ENCODE measurements around the gene SLC5A10. TPM values are rescaled to one million over a fixed set of nuclear protein-coding genes. Genes with fewer than 3 reads are reported as not detected.

SLC5A10 gene
- polyA plus RNA-seq, 10 donors, result 0.08 to 0.29 (median 0.19) TPM; not detected in 2

DNA sequence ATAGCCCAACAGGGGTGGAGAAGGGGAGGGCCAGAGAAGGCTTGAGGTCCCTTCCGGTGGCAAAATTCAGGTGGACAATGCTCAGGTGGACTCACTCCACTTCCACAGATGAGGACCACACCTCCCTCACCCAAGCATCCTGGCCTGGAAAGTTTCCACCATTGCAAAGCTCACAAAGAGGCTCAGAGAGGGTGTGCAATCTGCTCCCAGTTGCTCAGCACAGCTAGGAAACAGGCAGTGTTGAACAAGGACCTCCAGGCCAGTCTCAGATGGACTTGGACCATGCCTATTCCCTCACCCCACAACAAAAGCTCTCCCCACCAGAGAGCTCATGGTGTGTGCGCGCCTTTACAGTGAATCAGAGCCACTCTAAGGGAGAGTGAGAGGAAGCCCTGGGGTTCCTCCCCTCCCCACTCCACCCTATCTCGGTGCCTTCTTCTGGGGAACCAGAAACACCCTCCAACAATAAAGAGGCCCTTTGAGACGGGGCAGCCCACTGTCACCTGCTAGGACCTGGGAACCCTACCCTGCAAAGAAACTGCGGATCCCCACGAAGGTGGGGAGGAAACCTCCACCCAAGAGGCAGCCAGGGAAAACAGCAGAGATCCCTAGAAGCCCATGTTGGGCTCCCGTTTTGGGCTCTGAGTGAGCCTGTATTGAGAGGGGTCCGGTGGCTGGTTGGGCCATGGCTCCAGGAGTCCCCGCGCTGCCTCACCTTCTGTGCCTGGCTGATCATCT, 51.0 kb downstream of the SLC5A10 start:
- DNase-seq, result peak in 1 of 3 donors; percentile 11

DNA sequence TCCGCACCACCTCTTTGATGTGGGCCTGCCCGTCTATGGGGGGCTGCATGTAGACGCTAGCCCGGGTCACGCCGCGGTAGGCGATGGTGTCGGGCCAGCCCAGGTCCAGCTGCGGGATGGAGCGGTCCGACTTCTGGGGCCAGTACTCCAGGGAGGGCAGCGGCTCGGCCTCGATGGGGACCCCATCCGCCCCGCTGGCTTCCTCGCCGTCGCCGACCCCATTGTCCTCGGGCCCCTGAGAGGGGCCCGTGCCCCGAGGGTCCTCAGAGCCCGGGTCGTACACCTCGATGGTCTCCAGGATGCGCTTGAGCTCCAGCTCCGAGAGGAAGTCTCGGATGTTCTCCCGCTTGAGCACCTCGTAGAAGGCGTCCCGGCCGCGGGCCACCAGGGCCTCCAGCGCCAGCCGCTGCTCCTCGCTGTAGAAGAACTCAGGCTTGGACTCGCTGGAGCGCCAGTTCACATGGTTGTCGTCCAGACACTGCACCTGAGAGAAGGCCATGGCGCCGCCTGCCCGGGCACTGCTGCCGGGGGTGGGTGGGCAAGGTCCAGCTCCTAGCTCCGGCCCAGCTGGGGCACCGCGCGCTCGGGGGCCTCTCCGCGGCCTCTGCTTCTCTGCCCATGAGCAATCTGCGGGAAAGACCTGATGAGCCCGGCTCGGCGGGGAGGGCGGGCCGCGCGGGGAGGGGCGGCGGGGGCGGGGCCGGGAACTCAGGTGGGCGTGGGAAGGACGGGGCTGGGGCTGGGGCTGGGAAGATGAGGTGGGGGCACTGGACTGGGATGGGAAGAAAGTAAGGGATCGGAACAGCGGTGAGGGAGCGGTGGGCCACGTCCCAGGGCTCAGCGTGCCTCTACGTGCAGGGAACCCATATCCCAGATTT, 51.8 kb downstream of the SLC5A10 start:
- DNase-seq, result peak in 2 of 3 donors; percentile 6 to 59

DNA sequence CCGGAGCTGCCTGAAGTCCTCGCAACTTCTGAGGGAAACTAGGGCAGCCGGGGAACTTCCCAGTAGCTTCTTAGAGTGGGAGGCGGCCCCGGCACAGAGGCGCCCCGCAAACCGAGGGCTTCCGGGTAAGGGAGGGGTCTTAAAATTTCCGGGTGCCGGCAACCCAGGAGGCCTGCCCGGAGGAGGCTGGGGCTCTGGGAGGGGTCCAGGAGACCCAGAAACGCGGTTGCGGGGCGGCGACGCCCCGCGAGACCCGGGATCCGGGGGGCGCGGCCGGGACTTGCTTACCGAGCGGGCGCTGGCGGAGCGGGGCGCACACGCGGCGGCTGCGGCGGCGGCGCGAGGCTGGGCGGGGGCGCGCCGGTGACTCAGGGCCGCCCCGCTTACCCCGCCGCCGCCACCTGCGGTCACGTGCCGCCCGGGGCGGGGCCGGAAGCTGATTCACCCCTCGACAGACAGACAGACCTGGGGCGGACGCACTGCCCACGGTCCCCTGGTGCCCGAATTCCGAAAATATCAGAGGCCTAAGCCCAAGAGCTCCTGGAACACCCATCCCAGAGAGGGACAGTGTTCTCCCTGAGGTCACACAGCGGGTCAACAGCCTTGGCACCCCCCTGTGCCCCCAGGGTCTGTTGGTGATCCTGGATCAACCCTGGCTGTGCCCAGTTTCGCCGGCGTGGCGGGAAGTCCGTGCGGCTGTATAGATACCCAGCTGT, 52.6 kb downstream of the SLC5A10 start, which contains the start of gene FAM83G:
Gene FAM83G (minus strand): TSS at position 344 of the 716 bp plus-strand sequence. CDS start 723 bp downstream, outside the sequence.
- peak; percentile 8 to 36 (median 19) for DNase-seq

DNA sequence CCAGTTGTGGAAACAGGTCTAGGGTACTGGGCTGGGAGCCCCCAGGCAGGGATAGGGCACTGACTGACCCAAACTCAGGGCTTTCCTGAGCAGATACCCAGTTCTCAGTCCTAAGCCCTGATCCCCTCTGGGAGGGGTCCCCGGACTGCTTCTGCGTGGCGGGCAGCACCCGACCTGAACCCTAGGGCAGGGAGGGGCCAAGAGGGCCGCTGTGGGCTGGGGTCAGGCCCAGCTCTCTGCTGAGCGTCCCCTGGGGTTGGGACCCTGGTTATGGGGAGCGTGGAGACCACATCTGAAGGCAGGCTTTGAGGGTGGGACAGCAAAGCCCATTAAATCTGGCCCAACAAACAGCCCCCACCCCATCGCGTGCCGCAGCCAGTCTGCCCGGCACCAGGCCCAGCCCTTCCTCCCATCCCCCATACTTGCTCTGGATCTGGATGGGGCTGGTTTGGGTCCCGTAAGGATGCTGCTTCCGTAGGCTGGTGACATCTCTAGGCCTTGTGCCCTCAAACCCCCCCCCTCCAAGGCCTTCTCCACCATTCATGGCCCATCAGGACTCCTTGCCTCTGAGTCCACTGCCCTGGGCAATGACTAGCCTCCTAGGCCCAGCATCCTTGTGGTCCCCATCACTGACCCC, 53.3 kb downstream of the SLC5A10 start:
- no peak for DNase-seq

DNA sequence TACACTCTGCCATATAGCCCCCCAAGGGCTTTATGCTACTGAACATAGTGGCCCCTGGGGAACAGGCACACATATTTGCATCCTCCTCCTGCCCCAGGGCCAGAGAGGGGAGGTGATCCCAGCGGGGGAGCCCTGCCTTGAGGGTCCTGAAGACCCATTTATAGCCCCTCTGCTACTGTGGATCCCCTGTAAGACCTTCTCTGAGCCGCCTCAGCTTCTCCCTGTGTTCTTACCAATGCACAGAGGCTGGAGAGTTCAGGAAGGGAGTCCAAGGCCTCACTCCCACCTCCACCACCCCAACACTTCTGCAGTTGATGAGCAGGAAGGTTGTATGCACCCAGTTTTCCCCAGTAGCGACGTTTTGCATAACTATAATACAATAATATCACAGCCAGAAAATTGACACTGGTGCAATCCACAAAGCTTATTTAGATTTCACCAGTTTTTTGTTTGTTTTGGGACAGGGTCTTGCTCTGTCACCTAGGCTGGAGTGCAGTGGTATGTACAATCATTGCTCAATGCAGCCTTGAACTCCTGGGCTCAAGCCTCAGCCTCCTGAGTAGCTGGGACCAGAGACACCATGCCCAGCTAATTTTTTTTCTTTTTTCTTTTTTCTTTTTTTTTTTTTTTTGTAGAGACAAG, 53.9 kb downstream of the SLC5A10 start:
- no peak for DNase-seq

DNA sequence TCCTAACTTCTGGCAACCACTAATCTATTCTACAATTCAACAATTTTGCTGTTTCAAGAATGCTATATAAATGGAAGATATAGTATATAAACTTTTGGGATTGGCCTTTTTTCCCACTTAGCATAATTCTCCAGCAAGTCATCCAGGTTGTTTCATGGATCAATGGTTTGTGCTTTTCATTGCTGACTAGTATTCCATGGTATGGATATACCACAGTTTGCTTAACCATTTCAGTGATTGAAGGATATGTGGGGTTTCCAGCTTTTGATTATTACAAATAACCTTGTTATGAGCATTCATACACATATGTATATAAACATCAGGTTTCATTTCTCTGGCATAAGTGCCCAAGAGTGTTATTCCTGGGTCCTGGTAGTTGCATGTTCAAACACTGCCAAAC, 54.7 kb downstream of the SLC5A10 start:
- no peak for DNase-seq

DNA sequence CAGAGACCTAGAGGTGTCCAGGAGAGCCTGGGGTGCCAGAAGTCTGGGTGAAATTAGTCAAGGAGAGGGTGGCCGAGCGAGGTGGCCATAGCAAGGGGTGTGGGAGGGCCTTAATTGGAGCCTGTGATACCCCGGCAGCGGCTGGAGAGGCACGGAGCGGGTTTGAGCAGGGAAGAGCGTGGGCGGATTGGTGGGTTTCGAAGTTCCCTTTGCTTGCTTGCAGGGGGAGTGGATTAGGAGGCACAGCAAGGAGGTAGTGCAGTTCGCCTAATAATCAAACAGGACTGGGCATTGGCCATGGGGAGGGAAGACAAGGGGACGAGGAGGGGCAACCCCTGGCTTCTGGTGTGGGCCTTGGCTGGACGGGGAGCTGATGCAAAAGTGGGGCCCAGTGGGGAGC, 58.0 kb downstream of the SLC5A10 start:
- no peak for DNase-seq

DNA sequence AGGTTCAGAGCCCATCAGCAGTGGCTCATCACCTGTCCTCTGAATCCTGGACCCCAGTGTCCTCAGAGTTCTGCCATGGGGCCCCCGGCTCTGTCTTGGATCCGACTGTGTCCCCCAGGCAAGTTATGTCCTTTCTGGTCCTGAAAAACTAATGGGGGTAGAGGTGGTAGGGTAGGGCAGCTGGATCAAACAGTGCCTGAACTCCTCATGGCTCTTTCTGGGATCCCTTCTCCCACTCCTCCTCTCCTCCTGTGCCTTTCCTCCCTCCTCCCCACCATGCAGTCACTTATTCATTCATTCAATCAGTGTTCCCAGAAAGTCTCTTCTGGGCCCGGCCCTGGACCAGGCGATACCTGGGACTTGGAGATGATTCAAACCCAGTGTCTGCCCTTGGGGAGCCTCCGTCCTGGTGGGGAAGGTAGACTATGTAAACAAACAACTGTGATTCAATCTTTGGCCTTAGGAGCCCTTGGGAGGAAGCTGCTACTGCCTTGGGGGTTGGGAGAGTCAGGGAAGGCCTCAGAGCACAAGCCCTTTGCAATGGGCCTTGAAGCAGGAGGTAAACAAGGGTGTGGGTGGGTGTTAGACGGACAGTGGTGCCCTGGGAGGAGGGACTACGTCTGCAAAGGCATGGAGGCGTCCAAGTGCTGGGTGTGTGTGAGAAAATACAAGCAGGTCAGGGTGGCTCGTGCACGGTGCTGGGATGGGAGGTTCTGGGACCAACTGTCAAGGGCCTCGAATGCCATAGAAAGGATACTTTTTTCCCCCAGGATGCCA, 59.0 kb downstream of the SLC5A10 start:
- no peak for DNase-seq

DNA sequence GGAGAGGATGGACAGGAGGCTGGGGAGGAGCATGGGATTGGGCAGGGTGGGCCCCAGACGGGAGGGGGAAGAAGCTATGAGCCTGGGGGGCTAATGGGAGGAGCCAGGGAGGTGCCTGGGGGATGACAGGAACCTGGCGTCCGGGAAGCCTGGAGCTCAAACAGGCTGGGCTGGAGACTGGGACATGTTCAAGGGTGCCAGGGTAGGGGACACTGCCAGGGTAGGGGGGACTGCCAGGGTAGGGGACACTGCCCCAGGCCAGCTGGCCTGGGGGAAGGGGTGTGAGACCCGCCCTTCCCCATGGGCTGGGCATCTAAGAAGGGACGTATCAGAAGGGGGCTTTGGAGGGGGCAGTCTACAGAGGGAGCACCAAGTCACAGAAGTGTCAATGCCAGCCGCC, 59.6 kb downstream of the SLC5A10 start:
- DNase-seq, result no peak

DNA sequence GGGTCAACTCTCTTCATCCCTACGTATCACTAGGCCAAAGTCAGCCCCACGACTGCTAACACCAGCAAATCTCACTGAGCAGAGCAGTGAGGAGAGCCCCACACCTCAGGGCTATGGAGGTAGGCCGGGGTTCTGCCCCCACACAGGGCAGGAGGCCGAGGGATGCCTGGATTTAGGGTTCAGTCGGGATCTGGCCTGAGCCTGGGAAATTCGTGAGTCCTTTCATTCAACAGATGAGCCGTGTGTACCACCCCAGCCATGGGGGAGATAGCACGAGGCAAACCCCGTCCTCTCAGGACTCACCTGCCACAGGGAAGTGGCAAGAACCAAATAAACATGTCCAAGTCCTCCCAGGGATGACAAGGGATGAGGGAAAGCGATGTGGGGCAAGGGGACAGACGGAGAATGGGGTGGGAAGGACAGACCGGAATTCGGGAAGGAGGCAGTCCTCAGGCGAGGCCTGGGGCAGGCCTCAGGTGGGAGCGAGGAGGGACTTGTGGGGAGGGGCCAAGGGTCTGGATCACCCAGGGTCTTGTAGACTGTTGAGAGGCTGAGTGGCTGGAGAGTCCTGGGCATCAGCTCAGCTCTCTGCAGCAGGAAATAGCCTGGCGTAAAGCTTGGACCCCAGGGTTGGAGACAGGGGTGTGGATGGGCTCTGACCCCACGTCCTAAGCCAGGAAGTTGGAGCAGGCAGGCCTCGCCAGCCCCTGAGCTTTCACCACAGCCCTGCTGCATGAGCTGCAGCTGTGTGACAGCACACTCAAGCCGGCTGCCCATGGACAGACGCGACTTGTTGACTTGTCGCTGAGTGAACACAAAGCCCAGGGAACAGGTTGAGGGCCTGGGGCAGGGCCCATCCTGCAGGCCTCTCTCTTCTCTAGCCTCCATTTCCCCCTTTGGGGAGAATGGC, 60.5 kb downstream of the SLC5A10 start:
- DNase-seq, result no peak

DNA sequence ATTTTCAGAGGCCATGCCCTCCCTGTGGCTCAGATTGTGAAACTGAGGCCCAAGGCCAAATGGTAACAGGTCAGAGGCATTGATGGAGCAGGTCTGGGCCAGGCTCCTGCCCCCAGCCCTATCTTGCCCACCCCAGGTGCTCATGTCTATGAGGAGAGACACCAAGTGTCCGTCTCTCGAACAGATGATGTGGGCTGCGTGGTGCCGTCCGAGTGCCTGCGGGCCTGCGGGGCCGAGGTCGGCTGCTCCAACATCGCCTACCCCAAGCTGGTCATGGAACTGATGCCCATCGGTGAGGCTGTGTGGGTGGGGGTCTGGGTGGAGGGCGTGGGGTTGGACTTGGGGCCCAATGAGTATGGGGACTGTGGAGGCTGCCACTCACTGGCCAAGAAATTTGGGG, 61.3 kb downstream of the SLC5A10 start:
- no peak for DNase-seq

DNA sequence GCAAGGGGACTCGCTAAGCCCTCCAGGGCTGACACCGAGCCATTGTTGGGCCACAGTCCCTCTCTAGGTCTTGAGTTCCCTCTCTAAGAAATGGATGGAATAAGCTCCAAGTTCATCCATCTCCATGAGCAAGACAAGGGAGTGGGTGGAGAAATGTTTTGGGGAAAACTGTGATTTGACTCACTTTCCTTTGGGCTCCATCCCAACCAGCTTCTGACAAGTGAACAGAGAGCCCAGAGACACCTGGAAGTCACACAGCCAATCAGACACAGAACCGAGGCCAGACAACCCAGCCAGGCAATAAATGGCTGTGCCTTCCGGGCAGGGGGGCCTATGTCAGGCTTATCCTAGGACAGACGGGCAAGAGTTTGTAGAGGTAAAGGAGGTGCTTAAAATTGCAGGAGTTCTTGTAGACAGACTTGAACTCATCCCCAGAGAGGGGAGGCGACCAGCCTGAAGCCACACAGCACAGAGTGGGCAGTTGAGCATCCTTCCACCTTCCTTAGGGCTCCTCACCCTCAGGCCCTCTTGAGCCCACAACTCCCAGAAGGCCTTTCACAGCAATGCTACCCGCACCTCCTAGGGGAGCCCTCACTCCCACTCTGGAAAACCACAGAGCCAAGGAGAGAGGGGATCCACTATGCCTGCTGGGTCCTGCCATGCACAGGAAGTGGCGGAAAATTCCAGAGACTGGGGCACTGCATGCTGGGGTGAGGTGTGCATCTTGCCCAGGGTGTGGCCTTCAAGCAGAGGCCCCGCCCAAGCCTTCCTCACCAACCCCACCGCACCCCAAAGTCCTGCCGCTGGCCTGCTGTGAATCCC, 62.1 kb downstream of the SLC5A10 start:
- no peak for DNase-seq

DNA sequence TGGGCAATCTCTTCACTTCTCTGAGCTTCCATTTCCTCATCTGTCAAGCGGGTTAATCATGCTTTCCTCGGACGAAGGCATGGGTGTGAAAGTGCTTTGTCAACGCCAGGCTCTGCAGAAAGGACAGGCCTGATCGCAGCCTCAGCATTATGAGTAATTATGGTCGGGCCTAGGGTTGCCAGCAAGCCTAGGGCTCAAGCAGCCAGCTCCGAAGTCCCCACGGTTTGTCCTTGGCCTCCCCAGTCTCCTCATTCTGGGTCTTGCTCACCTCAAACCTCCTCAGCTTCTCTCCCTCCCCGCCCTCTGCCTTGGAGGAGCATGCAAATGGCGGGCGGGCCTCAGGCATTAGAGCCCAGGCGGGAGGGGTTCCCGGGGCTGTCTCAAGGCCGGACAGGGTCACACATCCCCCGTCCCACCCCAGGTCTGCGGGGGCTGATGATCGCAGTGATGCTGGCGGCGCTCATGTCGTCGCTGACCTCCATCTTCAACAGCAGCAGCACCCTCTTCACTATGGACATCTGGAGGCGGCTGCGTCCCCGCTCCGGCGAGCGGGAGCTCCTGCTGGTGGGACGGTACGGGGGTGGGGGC, 62.8 kb downstream of the SLC5A10 start:
- no peak for DNase-seq

DNA sequence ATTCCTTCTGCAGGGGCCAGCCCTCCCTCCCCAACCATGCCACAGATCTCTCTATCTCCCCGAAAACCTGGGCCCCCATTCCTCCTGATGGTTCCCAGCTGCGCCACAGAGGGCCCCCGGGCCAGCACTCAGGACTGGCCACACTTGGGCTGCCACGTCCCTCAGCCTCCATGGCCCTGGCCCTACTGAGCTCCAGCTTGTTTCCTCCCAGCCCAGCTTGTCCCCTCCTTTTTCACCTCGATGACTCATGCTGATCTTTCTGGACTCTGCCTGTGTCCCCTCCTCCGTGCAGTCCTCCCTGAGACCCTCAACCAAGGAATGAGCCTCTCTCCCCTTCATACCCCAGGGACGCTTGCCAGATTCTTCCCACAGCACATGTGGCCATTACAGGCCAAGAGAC, 63.5 kb downstream of the SLC5A10 start:
- no peak for DNase-seq

DNA sequence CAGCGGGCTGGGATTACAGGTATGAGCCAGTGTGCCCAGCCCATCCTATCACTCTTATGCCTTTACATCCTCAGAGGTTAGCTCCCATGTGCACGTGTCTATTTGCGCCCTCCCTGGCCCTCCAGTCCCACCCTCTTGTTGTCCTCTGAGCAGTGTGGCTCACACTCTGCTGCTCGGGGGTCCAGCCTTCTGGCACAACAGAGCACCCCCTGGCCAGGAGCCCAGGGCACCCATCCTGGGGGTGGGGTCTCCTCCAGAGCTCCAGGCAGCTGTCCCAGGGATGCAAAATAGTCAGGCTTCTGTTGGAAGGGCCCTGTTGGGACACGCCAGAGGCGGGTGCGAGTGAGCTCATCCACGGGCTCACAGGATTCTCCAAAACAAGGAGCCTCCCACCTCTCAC, 64.3 kb downstream of the SLC5A10 start:
- DNase-seq, result no peak

DNA sequence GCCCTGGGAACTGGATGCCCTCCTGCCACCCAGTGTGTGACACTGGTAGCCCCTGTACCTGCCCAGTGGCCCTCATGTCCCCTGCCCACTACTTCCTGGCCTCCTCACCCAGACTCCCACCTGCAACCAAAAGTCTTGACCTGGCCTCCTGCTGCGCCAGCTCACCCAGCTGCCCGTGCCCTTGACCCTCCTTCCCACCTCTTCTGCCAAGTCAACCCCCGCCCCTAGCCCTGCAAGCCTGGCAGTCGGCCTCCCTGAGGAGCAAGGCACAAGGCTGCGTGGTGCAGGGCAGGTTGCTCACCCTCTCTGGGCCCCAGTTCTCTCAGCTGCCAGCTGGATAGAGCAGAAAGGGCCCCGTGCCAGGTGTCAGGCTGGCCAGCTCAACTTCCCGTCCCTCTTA, 64.9 kb downstream of the SLC5A10 start:
- no peak for DNase-seq

DNA sequence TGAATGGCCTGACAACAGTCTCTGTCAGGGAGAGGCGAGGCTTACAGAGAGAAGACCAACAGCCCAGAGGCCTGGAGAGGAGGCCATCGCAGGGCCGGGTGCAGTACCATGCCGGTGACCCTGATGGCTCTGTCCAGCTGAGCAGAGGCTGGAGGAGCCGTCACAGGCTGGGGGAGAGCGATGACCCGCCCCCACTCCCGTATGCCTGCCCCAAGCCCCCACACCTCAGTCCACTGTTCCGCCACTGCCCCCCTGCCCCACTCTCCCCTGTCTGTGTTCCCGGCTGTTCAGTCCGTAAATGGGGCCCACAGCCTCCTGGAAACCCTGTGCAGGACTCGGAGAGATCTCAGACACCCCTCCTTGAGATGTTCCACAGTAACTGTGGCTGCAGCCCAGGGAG, 65.4 kb downstream of the SLC5A10 start:
- no peak for DNase-seq
